A549 (cell line): ENCODE results near the gene SLC6A20.

ENCODE experiments used
- EP300 ChIP-seq, 2 experiments: fragments of >200 bp; sonication (Bioruptor Twin); formaldehyde crosslinking; IDR thresholded peaks; 2 replicates in 1 of 2; 3 replicates in 1 of 2; pipeline ENCODE4 v1.6.1; 2016 to 2017
- ESRRA ChIP-seq: fragments of 150-350 bp; IDR thresholded peaks from 2 replicates; pipeline ENCODE4 v1.6.1; 2014; ENCODE audit warnings: mild to moderate bottlenecking, low read length, borderline replicate concordance
- HDAC2 ChIP-seq: fragments of 200-600 bp; sonication (generic); IDR thresholded peaks from 2 replicates; pipeline ENCODE4 v1.6.1; 2016
- HOXA7 ChIP-seq: fragments of 250-450 bp; sonication (Bioruptor Pico); IDR thresholded peaks from 2 replicates; pipeline ENCODE4 v1.5.0; 2020; ENCODE audit warnings: mild to moderate bottlenecking, moderate library complexity
- MAZ ChIP-seq: fragments of 150-350 bp; IDR thresholded peaks from 2 replicates; pipeline ENCODE4 v1.6.1; 2014; ENCODE audit warnings: antibody characterized with exemption, low read depth, low read length, borderline replicate concordance
- POLR2A ChIP-seq: IDR thresholded peaks from 2 replicates; pipeline ENCODE4 v1.6.1; 2012; ENCODE audit warnings: mild to moderate bottlenecking, low read length
- RCOR1 ChIP-seq: fragments of 150-350 bp; IDR thresholded peaks from 2 replicates; pipeline ENCODE4 v1.6.1; 2014; ENCODE audit warnings: antibody characterized with exemption, low read length, low read depth
- TF ChIP-seq, protein P1 (sequence below): fragments of >200 bp; sonication (Bioruptor Twin); formaldehyde crosslinking; IDR thresholded peaks from 3 replicates; pipeline ENCODE4 v1.5.1; 2016
- TF ChIP-seq, protein P2 (sequence below): fragments of 200-600 bp; sonication (generic); IDR thresholded peaks from 2 replicates; pipeline ENCODE4 v1.6.1; 2016; ENCODE audit warnings: antibody characterized with exemption, mild to moderate bottlenecking, moderate library complexity

DNA sequence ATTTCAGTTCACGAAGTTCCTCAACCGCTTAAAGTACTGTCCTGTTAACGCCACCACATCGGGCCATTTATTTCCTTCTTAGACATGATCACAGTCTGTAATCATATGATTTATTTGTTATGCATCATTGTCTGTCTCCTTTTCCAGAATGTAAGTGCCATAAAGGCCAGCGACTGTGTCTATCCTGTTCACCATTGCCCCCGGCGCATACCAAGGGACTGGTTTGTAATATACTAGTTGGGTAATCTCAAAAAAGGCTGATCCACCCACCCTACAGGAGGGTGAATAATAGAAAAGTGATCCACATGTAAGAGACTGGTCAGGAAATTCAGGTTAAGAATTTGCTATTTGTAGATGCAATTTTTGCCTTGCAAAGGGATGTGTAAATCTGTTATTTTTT, 41.9 kb downstream of the SLC6A20 start:
- TF ChIP-seq RCOR1 (no peak), MAZ (no peak), POLR2A (no peak), ESRRA (no peak), HDAC2 (no peak), EP300 (IDR thresholded peaks at IDR 0.05) (no peak), HOXA7 (no peak)
- TF ChIP-seq, protein P1, sequence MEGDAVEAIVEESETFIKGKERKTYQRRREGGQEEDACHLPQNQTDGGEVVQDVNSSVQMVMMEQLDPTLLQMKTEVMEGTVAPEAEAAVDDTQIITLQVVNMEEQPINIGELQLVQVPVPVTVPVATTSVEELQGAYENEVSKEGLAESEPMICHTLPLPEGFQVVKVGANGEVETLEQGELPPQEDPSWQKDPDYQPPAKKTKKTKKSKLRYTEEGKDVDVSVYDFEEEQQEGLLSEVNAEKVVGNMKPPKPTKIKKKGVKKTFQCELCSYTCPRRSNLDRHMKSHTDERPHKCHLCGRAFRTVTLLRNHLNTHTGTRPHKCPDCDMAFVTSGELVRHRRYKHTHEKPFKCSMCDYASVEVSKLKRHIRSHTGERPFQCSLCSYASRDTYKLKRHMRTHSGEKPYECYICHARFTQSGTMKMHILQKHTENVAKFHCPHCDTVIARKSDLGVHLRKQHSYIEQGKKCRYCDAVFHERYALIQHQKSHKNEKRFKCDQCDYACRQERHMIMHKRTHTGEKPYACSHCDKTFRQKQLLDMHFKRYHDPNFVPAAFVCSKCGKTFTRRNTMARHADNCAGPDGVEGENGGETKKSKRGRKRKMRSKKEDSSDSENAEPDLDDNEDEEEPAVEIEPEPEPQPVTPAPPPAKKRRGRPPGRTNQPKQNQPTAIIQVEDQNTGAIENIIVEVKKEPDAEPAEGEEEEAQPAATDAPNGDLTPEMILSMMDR, result no peak
- TF ChIP-seq, protein P2, sequence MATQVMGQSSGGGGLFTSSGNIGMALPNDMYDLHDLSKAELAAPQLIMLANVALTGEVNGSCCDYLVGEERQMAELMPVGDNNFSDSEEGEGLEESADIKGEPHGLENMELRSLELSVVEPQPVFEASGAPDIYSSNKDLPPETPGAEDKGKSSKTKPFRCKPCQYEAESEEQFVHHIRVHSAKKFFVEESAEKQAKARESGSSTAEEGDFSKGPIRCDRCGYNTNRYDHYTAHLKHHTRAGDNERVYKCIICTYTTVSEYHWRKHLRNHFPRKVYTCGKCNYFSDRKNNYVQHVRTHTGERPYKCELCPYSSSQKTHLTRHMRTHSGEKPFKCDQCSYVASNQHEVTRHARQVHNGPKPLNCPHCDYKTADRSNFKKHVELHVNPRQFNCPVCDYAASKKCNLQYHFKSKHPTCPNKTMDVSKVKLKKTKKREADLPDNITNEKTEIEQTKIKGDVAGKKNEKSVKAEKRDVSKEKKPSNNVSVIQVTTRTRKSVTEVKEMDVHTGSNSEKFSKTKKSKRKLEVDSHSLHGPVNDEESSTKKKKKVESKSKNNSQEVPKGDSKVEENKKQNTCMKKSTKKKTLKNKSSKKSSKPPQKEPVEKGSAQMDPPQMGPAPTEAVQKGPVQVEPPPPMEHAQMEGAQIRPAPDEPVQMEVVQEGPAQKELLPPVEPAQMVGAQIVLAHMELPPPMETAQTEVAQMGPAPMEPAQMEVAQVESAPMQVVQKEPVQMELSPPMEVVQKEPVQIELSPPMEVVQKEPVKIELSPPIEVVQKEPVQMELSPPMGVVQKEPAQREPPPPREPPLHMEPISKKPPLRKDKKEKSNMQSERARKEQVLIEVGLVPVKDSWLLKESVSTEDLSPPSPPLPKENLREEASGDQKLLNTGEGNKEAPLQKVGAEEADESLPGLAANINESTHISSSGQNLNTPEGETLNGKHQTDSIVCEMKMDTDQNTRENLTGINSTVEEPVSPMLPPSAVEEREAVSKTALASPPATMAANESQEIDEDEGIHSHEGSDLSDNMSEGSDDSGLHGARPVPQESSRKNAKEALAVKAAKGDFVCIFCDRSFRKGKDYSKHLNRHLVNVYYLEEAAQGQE, result no peak
